Panc1 (cell line): ENCODE data around the gene SF3A1.

Source experiments
- POLR2AphosphoS5 ChIP-seq: IDR thresholded peaks from 2 replicates; pipeline ENCODE4 v1.6.1; 2012; ENCODE audit warnings: mild to moderate bottlenecking, low read depth, low read length, moderate library complexity
- SIN3A ChIP-seq: IDR thresholded peaks from 2 replicates; pipeline ENCODE4 v1.6.1; 2012; ENCODE audit warnings: low read depth, mild to moderate bottlenecking, low read length, moderate library complexity, borderline replicate concordance; ENCODE audit not compliant: insufficient read depth
- TF ChIP-seq, protein P1 (sequence below): fragments of 450-650 bp; IDR thresholded peaks from 2 replicates; pipeline ENCODE4 v1.5.1; 2017; ENCODE audit warnings: mild to moderate bottlenecking
- TF ChIP-seq, protein P2 (sequence below), 2 experiments: IDR thresholded peaks; 2 replicates each; pipeline ENCODE4 v1.6.1; 2011 to 2012; ENCODE audit warnings: low read depth in 2 of 2, control low read depth in 1 of 2, low read length in 1 of 2, mild to moderate bottlenecking in 1 of 2, moderate library complexity in 1 of 2; ENCODE audit not compliant: insufficient read depth in 1 of 2

DNA sequence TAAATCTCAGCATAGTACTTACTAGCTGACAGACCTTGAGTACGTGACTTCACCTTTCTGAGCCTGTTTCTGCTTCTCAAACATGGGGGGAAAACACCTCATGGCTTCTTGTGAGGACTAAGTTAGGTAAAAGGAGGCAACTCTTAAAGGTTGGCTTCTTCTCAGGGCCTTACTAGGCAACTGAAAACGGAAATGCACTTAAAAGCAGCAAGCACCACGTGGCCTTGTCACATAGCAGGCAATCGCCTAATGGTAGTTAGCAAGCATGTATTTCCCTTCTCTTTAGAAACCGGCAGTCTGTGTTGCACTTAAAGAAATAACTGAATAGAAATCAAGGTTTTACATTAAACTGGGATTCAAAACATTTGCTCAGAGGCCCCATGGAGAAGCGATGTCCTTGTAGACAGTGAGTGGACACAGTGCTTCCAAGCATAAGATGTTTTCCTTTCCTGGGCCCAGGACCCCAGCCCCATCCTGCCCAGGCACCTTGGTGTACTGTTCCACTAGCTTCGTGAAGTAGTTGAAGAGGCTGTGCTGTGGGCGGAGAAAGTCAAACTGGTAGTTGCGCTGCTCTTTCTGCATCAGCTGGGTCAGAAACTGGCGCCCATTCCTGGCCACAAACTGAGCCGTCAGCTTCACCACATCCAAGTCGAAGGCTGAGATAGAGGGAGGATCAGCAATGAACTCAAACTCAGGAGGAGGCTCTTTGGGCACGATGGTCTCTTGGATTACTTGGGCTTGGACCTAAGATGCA, 12.1 kb downstream of the SF3A1 start:
- TF ChIP-seq, protein P1, sequence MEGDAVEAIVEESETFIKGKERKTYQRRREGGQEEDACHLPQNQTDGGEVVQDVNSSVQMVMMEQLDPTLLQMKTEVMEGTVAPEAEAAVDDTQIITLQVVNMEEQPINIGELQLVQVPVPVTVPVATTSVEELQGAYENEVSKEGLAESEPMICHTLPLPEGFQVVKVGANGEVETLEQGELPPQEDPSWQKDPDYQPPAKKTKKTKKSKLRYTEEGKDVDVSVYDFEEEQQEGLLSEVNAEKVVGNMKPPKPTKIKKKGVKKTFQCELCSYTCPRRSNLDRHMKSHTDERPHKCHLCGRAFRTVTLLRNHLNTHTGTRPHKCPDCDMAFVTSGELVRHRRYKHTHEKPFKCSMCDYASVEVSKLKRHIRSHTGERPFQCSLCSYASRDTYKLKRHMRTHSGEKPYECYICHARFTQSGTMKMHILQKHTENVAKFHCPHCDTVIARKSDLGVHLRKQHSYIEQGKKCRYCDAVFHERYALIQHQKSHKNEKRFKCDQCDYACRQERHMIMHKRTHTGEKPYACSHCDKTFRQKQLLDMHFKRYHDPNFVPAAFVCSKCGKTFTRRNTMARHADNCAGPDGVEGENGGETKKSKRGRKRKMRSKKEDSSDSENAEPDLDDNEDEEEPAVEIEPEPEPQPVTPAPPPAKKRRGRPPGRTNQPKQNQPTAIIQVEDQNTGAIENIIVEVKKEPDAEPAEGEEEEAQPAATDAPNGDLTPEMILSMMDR: no peak
- TF ChIP-seq SIN3A: no peak
- TF ChIP-seq, protein P2, sequence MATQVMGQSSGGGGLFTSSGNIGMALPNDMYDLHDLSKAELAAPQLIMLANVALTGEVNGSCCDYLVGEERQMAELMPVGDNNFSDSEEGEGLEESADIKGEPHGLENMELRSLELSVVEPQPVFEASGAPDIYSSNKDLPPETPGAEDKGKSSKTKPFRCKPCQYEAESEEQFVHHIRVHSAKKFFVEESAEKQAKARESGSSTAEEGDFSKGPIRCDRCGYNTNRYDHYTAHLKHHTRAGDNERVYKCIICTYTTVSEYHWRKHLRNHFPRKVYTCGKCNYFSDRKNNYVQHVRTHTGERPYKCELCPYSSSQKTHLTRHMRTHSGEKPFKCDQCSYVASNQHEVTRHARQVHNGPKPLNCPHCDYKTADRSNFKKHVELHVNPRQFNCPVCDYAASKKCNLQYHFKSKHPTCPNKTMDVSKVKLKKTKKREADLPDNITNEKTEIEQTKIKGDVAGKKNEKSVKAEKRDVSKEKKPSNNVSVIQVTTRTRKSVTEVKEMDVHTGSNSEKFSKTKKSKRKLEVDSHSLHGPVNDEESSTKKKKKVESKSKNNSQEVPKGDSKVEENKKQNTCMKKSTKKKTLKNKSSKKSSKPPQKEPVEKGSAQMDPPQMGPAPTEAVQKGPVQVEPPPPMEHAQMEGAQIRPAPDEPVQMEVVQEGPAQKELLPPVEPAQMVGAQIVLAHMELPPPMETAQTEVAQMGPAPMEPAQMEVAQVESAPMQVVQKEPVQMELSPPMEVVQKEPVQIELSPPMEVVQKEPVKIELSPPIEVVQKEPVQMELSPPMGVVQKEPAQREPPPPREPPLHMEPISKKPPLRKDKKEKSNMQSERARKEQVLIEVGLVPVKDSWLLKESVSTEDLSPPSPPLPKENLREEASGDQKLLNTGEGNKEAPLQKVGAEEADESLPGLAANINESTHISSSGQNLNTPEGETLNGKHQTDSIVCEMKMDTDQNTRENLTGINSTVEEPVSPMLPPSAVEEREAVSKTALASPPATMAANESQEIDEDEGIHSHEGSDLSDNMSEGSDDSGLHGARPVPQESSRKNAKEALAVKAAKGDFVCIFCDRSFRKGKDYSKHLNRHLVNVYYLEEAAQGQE (IDR thresholded peaks at IDR 0.05; ENCODE audit: insufficient read depth in 1 of 2, low read depth in 2 of 2, low read length in 1 of 2): no peak
- TF ChIP-seq POLR2AphosphoS5: no peak
